Pancreas (tissue), 10 donors: ENCODE measurements around the gene MICA. TPM values are rescaled to one million over a fixed set of nuclear protein-coding genes. Genes with fewer than 3 reads are reported as not detected.

ENCODE experiments used
- ATAC-seq, 4 donors: fragments of 200-7000 bp; cut with Tn5 transposase; one replicate each; pipeline versions ENCODE4 v1.8.0 to v1.9.1; 2020; ENCODE audit warnings: mild to moderate bottlenecking in 4 of 4, moderate library complexity in 4 of 4
- DNase-seq, 6 donors: peaks; one replicate each; pipeline ENCODE4 v3.0.0-alpha.2; 2020
- FAIRE-seq: peaks from 2 replicates; lab custom pipeline; 2012; peaks lifted over from hg19 to GRCh38; lab: Jason Lieb, UNC
- H3K27ac ChIP-seq, 4 donors: fragments of 200-600 bp; sonication (generic); 1 replicate in 3 of 4; 2 replicates in 1 of 4; pipeline versions ENCODE4 v1.5.0 to v1.8.0; 2020
- H3K27me3 ChIP-seq, 4 donors: fragments of 200-600 bp; one replicate each; pipeline ENCODE4 v1.8.0; 2021
- H3K36me3 ChIP-seq, 3 donors: fragments of 200-600 bp; sonication (generic) in 1 of 3; one replicate each; pipeline versions ENCODE4 v1.5.0 to v1.8.0; 2020 to 2021
- H3K4me1 ChIP-seq, 3 donors: fragments of 200-600 bp; one replicate each; pipeline ENCODE4 v1.8.0; 2021
- H3K4me3 ChIP-seq, 4 donors: fragments of 200-600 bp; sonication (generic) in 2 of 4; one replicate each; pipeline versions ENCODE4 v1.5.0 to v1.8.0; 2020 to 2021
- H3K9me3 ChIP-seq, 4 donors: fragments of 200-600 bp; one replicate each; pipeline ENCODE4 v1.8.0; 2021
- CTCF ChIP-seq, 4 donors: fragments of 200-600 bp; sonication (generic) in 3 of 4; IDR thresholded peaks; one replicate each; pipeline versions ENCODE4 v1.5.0 to v1.8.0; 2021; ENCODE audit warnings: antibody characterized with exemption in 4 of 4
- WGBS, 2 donors: extraction: QIAGEN DNeasy Blood & Tissue Kit; methylation state at CpG; one replicate each; pipeline ENCODE4 v1.1.7; 2013; 5-methylcytosine and 5-hydroxymethylcytosine counted together
- intact Hi-C, 3 donors: fragments of 100-400 bp; cut with DNase I; formaldehyde crosslinking; loops; one replicate each; pipeline versions ENCODE4 v1.11.1 to v1.14.2; 2022
- polyA plus RNA-seq, 2 donors: library from polyadenylated mRNA; stranded (reverse); fragments of 200-250 nt; gene quantifications; one replicate each; pipeline ENCODE4 v1.2.3, GENCODE V29; 2013
- total RNA-seq, 6 donors: library from RNA; stranded (reverse); fragmentation: NEBNext Ultra II Directional in 4 of 6; extraction: Animal tissue kit (Norgen Biotek cat#: 25700) in 4 of 6; gene quantifications; one replicate each; pipeline versions ENCODE4 v1.2.1 to v1.2.4, GENCODE V29; 2021 to 2023
- donor health status: healthy with polysubstance abuse.
- donor health status: DM: no; HTN: no; CAD: no; lungs with moderate emphysema.
- donor health status: DM: no; HTN: no; CAD: no.
- donor health status: control.
- donor health status: control.
- donor health status: Bipolar disorder and iron deficiency.
- donor health status: DM: yes; HTN: yes; CAD: no.
- donor health status: DM: no; HTN: no; CAD: no.
- donor health status: DM: no; HTN: no; CAD: no.
- donor health status: DM: yes; HTN: yes; CAD: no.

MICA gene
- total and polyA plus RNA-seq, 8 donors = 4.8 to 22.6 (median 6.2) TPM

DNA sequence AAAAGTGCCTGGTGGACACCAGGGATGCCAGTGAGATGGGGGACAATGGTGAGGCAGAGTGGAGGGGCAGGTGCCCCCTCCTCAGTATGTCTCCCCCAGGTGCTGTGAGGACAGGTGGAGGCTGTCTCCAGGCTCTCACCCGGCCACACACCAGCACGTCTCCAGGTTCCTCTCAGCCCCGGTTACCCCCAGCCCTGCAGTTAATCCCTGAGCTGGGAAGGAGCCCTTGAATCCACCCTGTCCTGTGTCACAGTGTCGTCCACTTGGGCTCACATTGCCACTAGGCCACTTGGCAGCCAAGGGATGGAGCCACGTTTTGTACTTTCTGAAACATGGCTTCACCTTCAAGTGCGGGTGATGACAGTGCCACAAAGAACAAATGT, 24.7 kb upstream of the MICA start:
- WGBS, 2 donors = 52 to 53% methylated on average over 6 of the region's 6 CpGs
- no peak for TF ChIP-seq CTCF (IDR thresholded peaks at IDR 0.05)
- H3K27me3 ChIP-seq = peaks cover 0 to 7% (median 0%) of the 10 kb centered on the region in 4 donors

DNA sequence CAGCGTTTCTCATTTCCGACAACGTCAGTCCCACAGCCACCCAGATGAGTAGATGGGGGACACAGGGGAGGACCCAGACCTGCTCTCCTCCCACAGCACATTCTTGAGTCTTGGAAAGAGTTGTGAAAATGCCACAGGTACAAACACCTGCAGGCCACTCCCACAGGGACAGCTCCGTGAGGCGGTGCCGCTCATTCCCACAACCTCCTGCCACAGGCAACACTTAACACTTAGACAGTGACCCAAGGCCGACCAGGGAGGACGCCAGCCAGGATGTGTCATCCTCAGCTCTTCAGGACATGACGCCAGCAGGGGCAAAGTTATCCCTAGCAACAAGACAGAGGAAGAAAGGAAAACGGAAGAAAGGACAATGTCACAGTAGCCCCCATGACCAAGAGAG, 23.5 kb upstream of the MICA start:
- peaks cover 0 to 7% (median 0%) of the 10 kb centered on the region in 4 donors for H3K27me3 ChIP-seq
- ATAC-seq (no peak), FAIRE-seq (no peak), DNase-seq (no peak)
- intact Hi-C loops = loop anchor here in 1 of 3 donors (5.0 kb wide), 1 partner anchor 243 kb away; the partner anchor contains the start of gene PSORS1C2
- 43 to 44% methylated on average over 10 of the region's 10 CpGs for WGBS, 2 donors
- no peaks in the 10 kb centered on the region for H3K9me3 ChIP-seq
- no peak overlapping the region for H3K27ac ChIP-seq
- H3K4me3 ChIP-seq = no peak overlapping the region
- H3K4me1 ChIP-seq = no peaks in the 10 kb centered on the region
- no peak for TF ChIP-seq CTCF (IDR thresholded peaks at IDR 0.05)
- H3K36me3 ChIP-seq = no peaks in the 10 kb centered on the region

More for the DNA sequence above, 24.7 kb upstream of the MICA start:
- Histone ChIP-seq H3K4me1 (no peaks in the 10 kb centered on the region), H3K36me3 (no peaks in the 10 kb centered on the region), H3K27ac (no peak overlapping the region), H3K9me3 (no peaks in the 10 kb centered on the region), H3K4me3 (no peak overlapping the region)
- intact Hi-C loops = loop anchor here in 1 of 3 donors (5.0 kb wide), 1 partner anchor 241 kb away; the partner anchor contains the start of gene PSORS1C2
- FAIRE-seq = no peak
- no peak for ATAC-seq
- DNase-seq = no peak

DNA sequence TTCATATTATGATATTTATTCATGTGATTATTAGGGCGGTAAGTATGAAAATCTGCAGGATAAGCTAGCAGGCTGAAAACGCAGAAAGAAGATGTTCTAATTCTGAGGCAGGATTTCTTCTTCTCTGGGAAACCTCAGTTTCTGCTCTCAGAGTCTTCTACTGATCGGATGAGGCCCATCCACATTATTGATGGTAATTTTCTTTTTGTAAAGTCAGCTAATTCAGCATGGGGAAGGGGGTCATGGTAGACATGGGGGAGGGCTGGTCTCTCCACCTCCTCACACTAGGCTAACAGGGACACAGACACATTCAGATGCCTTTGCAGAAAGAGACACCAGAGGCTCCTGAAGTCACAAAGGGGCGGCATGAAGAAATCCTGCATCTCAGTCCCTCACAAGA, 21.7 kb upstream of the MICA start:
- no peaks in the 10 kb centered on the region for H3K36me3 ChIP-seq
- no peak for DNase-seq
- no peak overlapping the region for H3K27ac ChIP-seq
- 36 to 68% methylated on average over 4 of the region's 4 CpGs for WGBS, 2 donors
- no peak overlapping the region for H3K4me3 ChIP-seq
- peaks cover 0 to 7% (median 0%) of the 10 kb centered on the region in 4 donors for H3K27me3 ChIP-seq
- no peak for ATAC-seq
- no peaks in the 10 kb centered on the region for H3K9me3 ChIP-seq
- H3K4me1 ChIP-seq = no peaks in the 10 kb centered on the region
- TF ChIP-seq CTCF (IDR thresholded peaks at IDR 0.05) = no peak
- intact Hi-C loops = no loop called here
- no peak for FAIRE-seq

- DNase-seq (no peak), ATAC-seq (no peak), FAIRE-seq (no peak)
- Histone ChIP-seq H3K27me3 (peaks cover 0 to under 1% (median 0%) of the 10 kb centered on the region in 4 donors), H3K4me3 (no peak overlapping the region), H3K9me3 (no peaks in the 10 kb centered on the region), H3K4me1 (no peaks in the 10 kb centered on the region), H3K27ac (no peak overlapping the region), H3K36me3 (no peaks in the 10 kb centered on the region)
- WGBS, 2 donors = 64 to 75% methylated on average over 5 of the region's 5 CpGs
- no peak for TF ChIP-seq CTCF (IDR thresholded peaks at IDR 0.05)
- intact Hi-C loops = no loop called here
Measured at GRCh38 chr6:31383149-31383548, 20.2 kb upstream of the MICA start.

DNA sequence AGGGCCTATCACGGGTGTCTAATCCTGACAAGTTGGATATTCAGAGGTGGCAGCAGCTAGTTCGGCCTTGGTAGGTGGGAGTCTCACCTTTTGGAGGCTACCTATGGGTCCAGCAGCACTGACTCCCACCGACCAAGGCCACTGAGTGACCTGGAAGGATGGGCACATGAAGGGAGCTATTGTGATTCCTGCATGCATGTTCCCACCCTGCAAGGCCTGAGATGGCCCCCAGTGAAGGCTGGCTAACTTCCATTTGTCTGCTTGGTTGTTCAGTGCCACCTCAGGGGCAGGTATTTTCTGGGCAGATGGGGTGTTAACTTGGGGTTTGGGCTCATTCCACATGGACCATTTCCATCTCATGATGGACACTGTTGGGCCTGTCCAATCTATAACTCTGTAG, 18.4 kb upstream of the MICA start:
- intact Hi-C loops = no loop called here
- no peak for TF ChIP-seq CTCF (IDR thresholded peaks at IDR 0.05)
- FAIRE-seq (no peak), ATAC-seq (no peak), DNase-seq (no peak)
- Histone ChIP-seq H3K27me3 (no peaks in the 10 kb centered on the region), H3K4me1 (no peaks in the 10 kb centered on the region), H3K36me3 (no peaks in the 10 kb centered on the region), H3K9me3 (no peaks in the 10 kb centered on the region), H3K4me3 (no peak overlapping the region), H3K27ac (no peak overlapping the region)
- 60 to 78% methylated on average over 3 of the region's 3 CpGs for WGBS, 2 donors
